K562 (cell line): ENCODE measurements around the gene ABCB10. TPM values are rescaled to one million over a fixed set of nuclear protein-coding genes. Genes with fewer than 3 reads are reported as not detected.

ENCODE experiments used
- CREB3 ChIP-seq: fragments of 450-650 bp; conservative IDR thresholded peaks from 2 replicates; pipeline ENCODE4 v1.6.1; 2016; ENCODE audit warnings: missing genetic modification characterization, low read depth, mild to moderate bottlenecking, missing compliant biosample characterization, moderate library complexity
- DEAF1 ChIP-seq: fragments of 450-650 bp; formaldehyde crosslinking; IDR thresholded peaks from 2 replicates; pipeline ENCODE4 v1.4.0; 2020; ENCODE audit warnings: mild to moderate bottlenecking, moderate library complexity
- E2F8 ChIP-seq: fragments of 450-650 bp; IDR thresholded peaks from 2 replicates; pipeline ENCODE4 v1.7.1; 2018; ENCODE audit warnings: mild to moderate bottlenecking, low read depth; ENCODE audit not compliant: partially characterized antibody
- HMG20B ChIP-seq: fragments of 250-450 bp; sonication (Bioruptor Pico); IDR thresholded peaks from 2 replicates; pipeline ENCODE4 v1.5.0; 2021; ENCODE audit warnings: mild to moderate bottlenecking
- HSF4 ChIP-seq: fragments of 250-450 bp; sonication (Bioruptor Pico); IDR thresholded peaks from 2 replicates; pipeline ENCODE4 v2.1.2; 2022; ENCODE audit warnings: mild to moderate bottlenecking, moderate library complexity, borderline replicate concordance
- KLF6 ChIP-seq: fragments of 250-450 bp; sonication (Bioruptor Pico); IDR thresholded peaks from 2 replicates; pipeline ENCODE4 v1.4.0; 2020; ENCODE audit warnings: mild to moderate bottlenecking, moderate library complexity, borderline replicate concordance
- NFXL1 ChIP-seq: fragments of 450-650 bp; formaldehyde crosslinking; IDR thresholded peaks from 2 replicates; pipeline ENCODE4 v1.4.0; 2021; ENCODE audit warnings: mild to moderate bottlenecking
- SP1 ChIP-seq: sonication (generic); formaldehyde crosslinking; IDR thresholded peaks from 2 replicates; pipeline ENCODE4 v1.8.1; 2022; ENCODE audit warnings: mild to moderate bottlenecking, missing genetic modification reagents
- TBP ChIP-seq: optimal IDR thresholded peaks from 2 replicates; pipeline ENCODE3; 2011; ENCODE audit warnings: low read depth, low read length, improper control_type of control experiment
- TOE1 ChIP-seq, 2 experiments: fragments of 450-650 bp in 1 of 2; sonication (generic) in 1 of 2; formaldehyde crosslinking in 1 of 2; IDR thresholded peaks; 2 replicates each; pipeline versions ENCODE4 v1.7.1 to v1.8.0; 2016 to 2022; ENCODE audit warnings: borderline replicate concordance in 2 of 2, mild to moderate bottlenecking in 2 of 2, antibody characterized with exemption in 1 of 2, inconsistent platforms in 1 of 2, low read depth in 1 of 2, missing genetic modification reagents in 1 of 2, moderate library complexity in 1 of 2
- ZNF354B ChIP-seq: fragments of 250-450 bp; sonication (Bioruptor Pico); IDR thresholded peaks from 2 replicates; pipeline ENCODE4 v1.4.0; 2020
- ZNF512 ChIP-seq: IDR thresholded peaks from 2 replicates; pipeline ENCODE4 v1.6.1; 2016; ENCODE audit warnings: missing genetic modification characterization, missing compliant biosample characterization
- ZNF584 ChIP-seq: fragments of 200-800 bp; sonication (Bioruptor generic); IDR thresholded peaks from 2 replicates; pipeline ENCODE4 v1.6.1; 2016; ENCODE audit warnings: low read depth, mild to moderate bottlenecking, missing genetic modification characterization, missing compliant biosample characterization
- ZNF639 ChIP-seq, 2 experiments: fragments of 200-800 bp in 1 of 2; sonication (Bioruptor generic) in 1 of 2; sonication (generic) in 1 of 2; formaldehyde crosslinking in 1 of 2; IDR thresholded peaks in 1 of 2; conservative IDR thresholded peaks in 1 of 2; 2 replicates each; pipeline versions ENCODE4 v1.5.0 to v1.6.1; 2016 to 2020; ENCODE audit warnings: missing compliant biosample characterization in 1 of 2, missing genetic modification characterization in 1 of 2, missing genetic modification reagents in 1 of 2
- ZNF76 ChIP-seq: fragments of 250-450 bp; sonication (Bioruptor Pico); IDR thresholded peaks from 2 replicates; pipeline ENCODE4 v1.4.0; 2020; ENCODE audit warnings: mild to moderate bottlenecking, moderate library complexity, borderline replicate concordance
- polyA plus RNA-seq, 8 experiments: library from polyadenylated mRNA; depleted of rRNA in 4 of 8; stranded (reverse) in 5 of 8; unstranded in 3 of 8; fragments of >200 nt; fragmentation: Nextera tagmentation in 2 of 8; fragmentation: Illumina TruSeq in 1 of 8; extraction: Ambion mirVana in 2 of 8; extraction: Trizol in 1 of 8; gene quantifications; 2 replicates each; pipeline versions ENCODE4 v1.2.1 to v1.2.3, GENCODE V29; 2011 to 2014; ENCODE audit warnings: inconsistent platforms in 1 of 8, missing spikeins in 1 of 8
- total RNA-seq, 7 experiments: library from RNA; depleted of rRNA in 6 of 7; stranded (reverse); fragments of >200 nt in 6 of 7; fragmentation: Illumina TruSeq in 2 of 7; extraction: Trizol in 2 of 7; gene quantifications; 2 replicates each; pipeline versions ENCODE4 v1.2.1 to v1.2.3, GENCODE V29; 2011 to 2021; ENCODE audit warnings: low replicate concordance in 1 of 7

ABCB10 gene
- total and polyA plus RNA-seq, 9 of the 15 experiments (the other 6 are each of a cell fraction or from before 2014, with no cell fraction given), result 12.4 to 54.8 (median 36.4) TPM

GRCh38 chr1:229554886-229555621 is 3.5 kb downstream of the ABCB10 start (continued):
- TF ChIP-seq DEAF1 (CRISPR knock-in tag) (no peak), ZNF584 (CRISPR knock-in tag) (peak; percentile 82; the same call in 1 of the 2 replicates), ZNF512 (tag) (no peak), ZNF639 (CRISPR knock-in tag; conservative IDR thresholded peaks at IDR 0.05 in 1 of 2, IDR thresholded peaks at IDR 0.05 in 1 of 2) (peak in 1 of 2 experiments; percentile 90; a peak in 2 of 4 replicates), CREB3 (tag) (peak; percentile 89), TBP (no peak), E2F8 (no peak), ZNF354B (no peak), KLF6 (no peak), HSF4 (CRISPR knock-in tag) (no peak; the same call in 1 of the 2 replicates), TOE1 (IDR thresholded peaks at IDR 0.05; ENCODE audit: borderline replicate concordance) (peak; percentile 86), TOE1 (CRISPR knock-in tag; IDR thresholded peaks at IDR 0.05; ENCODE audit: borderline replicate concordance, low read depth) (no peak), HMG20B (no peak), ZNF76 (no peak), NFXL1 (no peak), SP1 (peak; percentile 82; the same call in 1 of the 2 replicates)
